Stimulated activated naive CD4-positive, alpha-beta T cell (primary cell): ENCODE measurements around the gene LIN7B.
A peak's percentile ranks its signal among the peaks of the same experiment; 100 is the strongest.

Experiments
- DNase-seq, 6 experiments: peaks; one replicate each; lab custom pipeline; 2025; lab: John Stamatoyannopoulos, UW

The LIN7B gene

DNA sequence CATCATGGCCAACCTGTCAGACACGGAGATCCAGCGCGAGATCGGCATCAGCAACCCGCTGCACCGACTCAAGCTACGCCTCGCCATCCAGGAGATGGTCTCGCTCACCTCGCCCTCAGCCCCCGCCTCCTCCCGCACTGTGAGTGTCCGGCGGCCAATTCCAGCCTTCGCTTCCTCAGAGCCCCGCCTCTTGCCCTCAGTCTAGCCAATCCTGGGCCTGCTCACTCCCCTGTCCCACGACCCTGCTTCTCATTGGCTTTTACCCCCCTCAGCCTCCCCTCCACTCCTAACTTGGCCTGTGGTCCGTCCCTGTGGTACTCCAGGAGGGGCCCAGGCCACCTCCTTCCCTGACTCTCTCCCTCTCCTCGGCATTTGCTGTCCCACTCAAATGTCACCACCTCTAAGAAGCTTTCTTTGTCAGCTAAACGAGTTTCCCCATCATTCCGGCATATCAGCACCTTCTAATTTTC, 28.7 kb downstream of the LIN7B start:
- peak in 5 of 6 experiments; percentile 12 to 37 (median 34) for DNase-seq

DNA sequence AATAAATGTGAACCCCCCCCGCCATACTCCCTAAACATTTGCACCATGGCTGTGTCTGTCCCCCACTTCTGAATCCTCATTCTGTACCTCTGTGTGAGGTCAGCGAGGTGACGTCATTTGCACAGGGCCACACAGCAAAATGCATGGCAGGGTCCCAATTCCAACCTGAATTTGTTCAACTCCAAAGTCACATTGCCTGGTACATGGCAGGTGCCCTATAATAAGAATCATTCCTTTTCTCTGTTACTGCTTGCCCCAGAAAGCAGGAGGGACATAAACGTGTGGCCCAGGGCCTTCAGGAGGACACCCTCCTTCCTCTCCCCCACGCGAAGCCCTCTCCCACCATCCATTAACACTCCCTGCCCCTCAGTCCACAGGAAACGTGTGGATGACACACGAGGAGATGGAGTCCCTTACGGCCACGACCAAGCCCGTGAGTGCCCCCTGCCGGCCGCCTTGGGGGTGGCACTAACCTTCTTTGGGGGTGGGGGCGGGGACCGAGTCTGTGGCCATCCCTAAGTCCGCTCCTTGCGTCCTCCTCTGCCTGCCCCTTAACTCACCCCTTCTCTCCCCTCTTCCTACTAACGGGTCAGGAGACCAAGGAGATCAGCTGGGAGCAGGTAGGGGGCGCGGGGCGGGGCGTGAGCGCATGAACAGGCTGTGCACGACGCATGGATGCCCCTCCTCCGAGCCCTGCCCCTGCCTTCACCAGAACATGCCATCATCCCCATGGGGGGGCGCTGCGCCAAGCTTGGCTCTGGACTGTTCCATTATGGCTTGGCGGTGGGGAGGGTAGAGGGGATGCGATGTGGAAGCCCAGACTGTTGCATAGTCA, 31.6 kb downstream of the LIN7B start:
- peak; percentile 55 to 82 (median 74) for DNase-seq

DNA sequence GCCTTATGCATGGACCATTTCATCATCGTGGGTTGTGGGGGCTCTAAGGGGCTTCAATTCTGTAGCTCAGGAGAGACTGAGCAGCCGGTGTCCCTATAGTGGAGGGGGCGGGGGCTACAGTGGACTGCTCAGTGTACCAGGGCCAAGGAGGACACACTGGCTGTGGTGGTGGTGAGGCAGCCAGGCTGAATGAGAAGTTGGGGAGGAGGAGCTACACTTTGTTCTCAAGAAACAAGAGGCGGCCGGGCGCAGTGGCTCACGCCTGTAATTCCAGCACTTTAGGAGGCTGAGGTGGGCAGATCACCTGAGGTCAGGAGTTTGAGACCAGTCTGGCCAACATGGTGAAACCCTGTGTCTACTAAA, 32.2 kb downstream of the LIN7B start:
- peak in 1 of 6 experiments; percentile 32 for DNase-seq

GRCh38 chr19:49148044-49148682, 34.0 kb downstream of the LIN7B start:
- DNase-seq: no peak

DNA sequence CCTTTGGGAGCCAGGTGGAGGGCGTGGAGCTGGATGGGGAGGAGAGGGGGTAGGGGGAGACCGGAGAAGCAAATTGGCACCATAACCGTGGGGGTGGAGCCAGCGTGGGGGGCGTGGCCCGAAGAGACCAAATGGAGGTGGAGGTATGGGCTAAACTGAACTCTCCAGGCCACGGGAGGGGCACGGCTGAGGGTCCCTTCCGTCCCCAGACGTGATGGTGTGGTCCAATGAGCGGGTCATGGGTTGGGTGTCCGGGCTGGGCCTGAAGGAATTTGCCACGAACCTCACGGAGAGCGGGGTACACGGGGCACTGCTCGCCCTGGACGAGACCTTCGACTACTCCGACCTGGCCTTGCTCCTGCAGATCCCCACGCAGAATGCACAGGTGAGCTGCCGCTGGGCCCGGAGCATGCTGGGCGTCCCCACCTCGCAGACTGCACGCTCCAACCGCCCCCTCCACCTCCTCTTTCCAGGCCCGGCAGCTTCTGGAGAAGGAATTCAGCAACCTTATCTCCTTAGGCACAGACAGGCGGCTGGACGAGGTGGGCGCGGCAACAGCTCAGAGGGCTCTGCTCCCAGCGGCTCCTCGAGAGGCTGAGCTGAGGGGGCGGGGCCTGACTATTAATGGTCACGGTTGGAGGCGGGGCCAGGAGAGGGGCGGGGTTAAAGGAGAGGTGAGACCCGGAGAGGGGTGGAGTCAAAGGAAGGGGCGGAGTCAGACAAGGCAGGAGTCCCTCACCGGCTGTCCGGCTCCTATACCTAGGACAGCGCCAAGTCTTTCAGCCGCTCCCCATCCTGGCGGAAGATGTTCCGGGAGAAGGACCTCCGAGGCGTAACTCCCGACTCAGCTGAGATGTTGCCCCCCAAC, 34.8 kb downstream of the LIN7B start:
- peak; percentile 28 to 80 (median 58) for DNase-seq

- no peak for DNase-seq
Measured at GRCh38 chr19:49149652-49150105, 35.5 kb downstream of the LIN7B start.

DNA sequence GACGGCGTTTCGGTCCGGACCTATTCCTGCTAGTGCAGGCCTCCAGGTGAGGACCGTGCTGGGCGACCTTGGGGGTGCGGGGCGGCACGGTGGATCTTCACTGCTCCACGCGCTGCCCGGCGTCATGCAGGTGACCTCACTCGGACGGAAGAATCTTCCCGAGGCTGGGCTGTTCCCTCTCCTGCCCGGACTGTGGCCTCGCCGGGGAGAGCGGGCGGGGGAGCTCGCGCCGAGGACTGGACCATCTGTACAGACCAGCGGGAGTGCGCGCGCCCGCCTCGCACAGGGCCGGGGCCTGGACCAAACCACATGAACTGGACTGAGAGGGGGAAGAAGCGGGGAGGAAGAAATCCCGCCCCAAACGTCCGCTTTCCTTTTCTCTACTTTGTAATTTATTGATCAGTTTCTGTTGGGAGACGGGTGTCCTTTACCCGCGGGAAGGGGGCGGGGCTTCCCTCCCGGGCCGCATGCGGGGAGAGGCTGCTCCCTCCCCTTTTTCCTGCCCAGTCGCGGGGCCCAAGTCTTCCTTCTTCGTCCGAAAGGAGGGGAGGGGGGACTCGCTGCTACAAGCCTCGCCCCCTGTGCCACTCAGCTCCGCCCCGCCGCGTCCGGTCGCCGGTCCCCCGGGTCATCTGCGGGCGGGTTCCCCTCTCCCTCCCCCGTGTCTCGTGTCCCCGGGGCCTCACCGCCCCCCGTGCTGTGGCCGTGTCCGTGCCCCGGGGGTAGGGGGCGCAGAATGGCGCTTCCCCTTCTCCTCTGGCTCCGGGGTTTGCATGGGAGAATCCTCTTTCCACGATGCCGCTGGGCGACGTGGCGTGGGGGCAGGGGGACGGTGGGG, 36.2 kb downstream of the LIN7B start:
- DNase-seq: peak in 3 of 6 experiments; percentile 7 to 45 (median 23)

- DNase-seq: no peak
Measured at GRCh38 chr19:49150944-49151243, 36.7 kb downstream of the LIN7B start.

DNA sequence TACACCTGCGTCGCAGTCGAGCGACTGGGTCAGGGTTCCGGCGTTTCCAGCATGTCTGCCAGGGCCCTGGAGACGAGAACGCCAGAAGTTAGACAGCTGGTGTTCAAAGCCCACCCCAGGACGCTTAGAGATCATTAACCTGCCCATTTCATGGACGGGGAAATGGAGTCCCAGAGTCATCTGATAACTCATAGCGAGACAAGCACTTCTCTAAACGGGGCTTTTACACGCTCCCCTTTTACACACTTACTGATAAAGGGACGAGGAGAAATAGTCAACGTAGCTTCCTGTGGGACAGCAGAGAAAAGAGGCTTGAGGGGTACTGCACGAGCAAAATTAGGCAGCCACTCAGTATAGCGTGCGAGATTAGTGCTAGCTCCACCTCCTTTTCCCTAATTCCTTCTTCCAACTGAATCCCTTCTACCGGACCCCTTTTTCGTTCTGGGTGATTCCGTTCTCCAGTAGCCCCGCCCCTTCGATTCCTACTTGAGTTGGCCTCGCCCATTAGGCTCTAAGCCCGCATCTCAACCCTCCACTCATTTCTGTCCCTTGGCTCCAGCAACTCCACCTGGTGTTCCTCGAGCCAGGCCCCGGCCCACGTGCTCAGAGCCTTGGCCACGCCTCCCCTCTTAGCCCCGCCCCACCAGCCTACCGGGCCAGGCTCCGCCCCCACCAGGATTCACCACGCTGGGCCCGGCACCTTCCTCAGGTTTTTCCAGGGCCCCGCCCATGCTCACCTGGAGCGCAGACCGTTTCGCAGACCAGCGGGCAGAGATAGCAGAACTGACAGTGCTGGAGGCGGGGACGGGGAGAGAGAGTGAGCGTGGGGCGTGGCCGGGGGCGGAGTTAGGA, 37.3 kb downstream of the LIN7B start:
- peak in 5 of 6 experiments; percentile 12 to 45 (median 22) for DNase-seq

- no peak for DNase-seq
Measured at GRCh38 chr19:49152119-49152550, 38.0 kb downstream of the LIN7B start.

GRCh38 chr19:49153167-49153809, 39.1 kb downstream of the LIN7B start:
- no peak for DNase-seq

DNA sequence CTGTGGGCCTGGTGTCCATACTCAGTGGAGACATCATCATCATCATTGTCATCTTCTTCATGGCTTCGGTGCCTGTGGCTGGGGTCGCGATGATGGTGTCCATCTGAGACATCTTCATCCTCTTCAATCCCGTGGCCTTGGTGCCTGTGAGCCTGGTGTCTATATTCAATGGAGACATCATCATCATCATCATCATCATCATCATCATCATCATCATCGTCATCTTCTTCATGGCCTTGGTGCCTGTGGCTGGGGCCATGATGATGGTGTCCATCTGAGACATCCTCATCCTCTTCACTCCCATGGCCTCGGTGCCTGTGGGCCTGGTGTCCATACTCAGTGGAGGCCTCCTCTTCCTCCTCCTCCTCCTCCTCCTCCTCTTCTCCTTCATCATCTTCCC, 40.1 kb downstream of the LIN7B start:
- DNase-seq: no peak

DNA sequence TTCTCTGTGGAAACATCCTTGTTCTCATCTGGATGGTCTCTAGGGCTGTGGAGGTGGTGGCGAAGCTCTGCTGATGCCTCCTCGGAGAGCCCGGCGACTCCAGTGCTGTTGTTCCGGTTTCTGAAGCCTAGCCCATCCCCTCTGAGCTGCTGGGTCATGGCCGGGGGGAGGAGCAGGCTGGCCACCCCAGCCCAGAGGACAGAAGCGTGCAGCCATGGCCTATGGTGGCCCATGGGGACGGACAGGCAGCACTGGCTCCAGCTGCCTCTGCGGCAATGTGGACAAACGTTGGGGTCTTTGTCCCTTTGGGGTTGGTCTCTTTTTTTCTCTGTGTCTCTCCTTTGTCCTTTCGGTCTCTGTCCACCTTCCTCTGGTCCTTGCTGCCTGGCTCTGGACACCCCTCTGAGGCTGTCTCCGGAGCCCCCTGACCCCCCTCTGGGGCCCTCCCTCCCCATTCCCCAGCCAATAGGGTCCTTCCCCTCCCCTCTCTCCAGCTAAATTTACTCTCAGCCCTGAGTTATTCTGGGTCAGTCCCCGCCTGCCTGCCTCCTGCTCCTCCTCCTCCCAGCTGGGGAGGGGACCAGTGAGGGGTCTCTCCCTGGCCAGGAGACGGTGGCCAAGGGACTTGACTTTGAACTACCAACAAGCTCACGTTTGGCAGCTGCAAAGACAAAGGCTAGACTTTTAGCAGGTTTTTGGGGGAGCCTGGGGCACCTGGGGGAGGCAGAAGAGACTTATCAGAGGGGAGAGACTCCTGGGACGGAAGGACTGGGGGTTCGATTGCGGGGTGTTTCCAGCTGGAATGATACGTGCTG, 41.0 kb downstream of the LIN7B start, which contains the start of gene HRC:
Gene HRC (minus strand): TSS at position 392 of the 815 bp plus-strand sequence. CDS start 159 bp downstream, at position 233.
- no peak for DNase-seq

DNA sequence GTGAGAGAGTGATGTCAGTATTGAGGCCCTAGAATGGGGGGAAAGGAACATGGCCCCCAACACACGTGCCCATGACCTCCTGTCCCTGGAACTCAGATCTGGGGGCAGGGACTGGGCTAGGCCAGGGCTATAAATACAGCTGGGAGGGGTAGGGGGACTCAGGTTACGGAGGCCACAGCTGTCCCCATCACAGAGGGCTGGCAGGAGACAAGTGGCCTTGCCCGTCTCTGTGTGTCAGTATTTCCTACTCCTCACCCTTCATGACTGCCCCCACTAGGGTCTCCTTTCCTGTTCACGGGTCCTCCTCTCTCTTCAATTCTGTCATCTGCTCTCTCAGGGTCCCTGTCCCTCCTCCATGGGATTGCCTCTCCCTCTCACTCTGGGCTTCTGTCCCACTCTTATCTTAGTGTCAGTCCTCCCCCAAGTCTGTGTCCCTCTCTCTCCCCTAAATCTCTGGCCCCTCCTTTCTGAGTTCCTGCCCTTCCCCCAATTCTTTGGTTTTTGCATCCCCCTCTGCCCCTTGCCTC, 41.7 kb downstream of the LIN7B start:
- no peak for DNase-seq

- peak in 3 of 6 experiments; percentile 6 to 33 (median 12) for DNase-seq
Measured at GRCh38 chr19:49157445-49158224, 43.5 kb downstream of the LIN7B start, which contains the start of gene TRPM4. TRPM4 (plus strand) TSS chr19:49157792; CDS start chr19:49157867, 75 bp downstream.

DNA sequence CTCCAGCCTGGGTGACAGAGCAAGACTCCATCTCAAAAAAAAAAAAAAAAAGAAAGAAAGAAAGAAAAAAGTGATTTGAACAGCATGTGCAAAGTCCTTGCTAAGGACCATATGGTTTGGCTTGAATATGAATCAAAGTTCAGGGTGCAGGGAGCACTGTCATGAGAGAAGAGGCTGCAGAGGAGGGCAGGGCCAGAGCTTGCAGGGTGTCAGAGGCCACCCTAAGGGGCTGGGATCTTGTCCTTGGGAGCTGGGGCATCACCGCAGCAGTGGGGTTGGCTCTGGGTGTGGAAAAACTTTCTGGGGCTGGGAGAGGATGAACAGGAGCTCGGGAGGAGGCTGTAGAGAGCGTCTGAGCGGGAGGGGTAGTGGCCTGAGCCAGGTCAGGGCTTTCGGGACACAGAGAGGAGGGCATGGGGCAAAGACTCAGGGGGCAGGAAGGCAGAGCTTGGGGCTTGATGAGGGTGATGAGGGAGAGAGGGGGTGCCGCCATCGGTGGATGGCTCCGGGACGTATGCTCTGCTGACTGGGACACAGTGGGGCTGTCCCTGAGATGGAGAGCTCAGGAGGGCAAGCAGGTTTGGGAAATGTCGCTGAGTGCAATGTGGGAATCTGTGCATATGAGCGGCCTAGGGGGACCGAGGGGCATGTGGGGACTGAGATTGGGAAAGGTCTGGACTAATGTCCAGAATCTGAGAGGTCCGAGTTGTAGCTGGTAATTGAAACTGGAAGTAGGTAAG, 46.5 kb downstream of the LIN7B start:
- DNase-seq: no peak

- no peak for DNase-seq
Measured at GRCh38 chr19:49161987-49162386, 47.8 kb downstream of the LIN7B start.
